ENCODE results near the gene VN1R5.
A peak's percentile ranks its signal among the peaks of the same experiment; 100 is the strongest.
"Not testable (repeated sequence)": the region's sequence is repeated elsewhere in the genome, so short reads cannot be mapped to it uniquely, and the experiment has no call there.

VN1R5 gene

DNA sequence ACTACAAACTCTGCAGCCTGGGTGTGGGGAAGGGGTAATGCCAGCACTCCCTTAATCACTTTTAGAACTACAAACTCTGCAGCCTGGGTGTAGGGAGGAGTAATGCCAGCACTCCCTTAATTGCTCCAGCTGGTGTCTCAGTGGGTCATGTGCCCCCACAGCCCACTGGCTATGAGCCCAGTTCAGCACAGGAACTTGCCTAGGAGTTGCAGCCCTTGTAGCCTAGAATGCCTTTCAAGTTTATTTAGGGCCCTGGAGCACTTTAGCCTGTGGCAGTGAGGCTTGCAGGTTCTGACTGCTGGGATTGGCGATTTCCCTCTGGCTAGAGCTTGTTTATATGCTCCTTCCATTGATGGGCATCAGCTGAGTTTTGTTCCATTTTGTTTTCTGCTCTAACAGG, 17.1 kb downstream of the VN1R5 start:
- DNase-seq (ENCODE audit: low read depth in 2 of 2), result no peak

DNA sequence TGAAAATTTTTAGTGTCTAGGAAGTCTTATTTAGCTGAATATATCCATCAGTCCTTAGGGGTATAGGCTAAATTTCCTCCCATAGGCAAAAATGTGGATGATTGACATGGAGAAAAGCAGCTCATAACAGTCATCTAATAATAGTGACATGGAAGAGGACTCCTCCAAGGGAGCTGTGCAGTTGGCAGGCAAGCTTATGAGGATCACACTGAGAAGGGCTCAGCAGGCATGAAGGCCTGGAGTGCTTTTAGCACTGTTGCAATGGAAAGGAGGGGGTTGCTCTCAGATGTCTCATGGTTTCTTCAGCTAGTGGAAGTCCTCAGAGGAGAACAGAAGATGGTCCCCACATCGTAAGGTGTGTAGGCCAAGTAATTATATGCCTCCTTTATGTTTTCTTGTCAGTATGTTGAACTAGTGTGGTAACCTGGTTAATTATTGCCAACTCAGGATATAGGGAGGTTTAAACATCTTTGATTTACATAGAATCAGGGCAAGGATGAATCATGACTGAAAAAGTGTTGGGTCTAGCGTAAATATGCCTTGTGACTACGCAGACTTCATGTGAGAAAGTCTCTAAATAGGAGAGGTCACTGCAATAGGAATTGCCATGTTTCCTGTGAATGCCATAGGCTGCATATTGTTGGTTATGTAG, 18.9 kb downstream of the VN1R5 start:
- DNase-seq (ENCODE audit: low read depth in 2 of 2), result no peak

DNA sequence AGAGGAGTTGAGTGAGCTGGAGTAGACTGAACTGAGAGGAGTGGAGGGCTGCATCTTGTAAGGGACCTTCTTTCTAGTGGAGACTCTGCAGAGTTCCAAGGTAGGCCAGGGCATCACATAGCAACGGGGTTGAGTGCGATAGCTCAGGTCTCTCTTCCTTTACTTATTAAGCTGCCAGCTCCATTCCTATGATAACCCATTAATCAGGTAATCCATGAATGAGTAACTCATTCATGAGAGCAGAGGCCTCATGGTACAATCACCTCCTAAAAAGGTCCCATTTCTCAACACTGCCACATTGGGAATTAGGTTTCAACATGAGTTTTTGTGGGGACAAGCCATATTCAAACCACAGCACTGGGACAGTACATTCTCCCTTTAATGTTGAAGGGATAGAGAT, 21.3 kb downstream of the VN1R5 start:
- no peak for DNase-seq (ENCODE audit: low read depth in 2 of 2)

DNA sequence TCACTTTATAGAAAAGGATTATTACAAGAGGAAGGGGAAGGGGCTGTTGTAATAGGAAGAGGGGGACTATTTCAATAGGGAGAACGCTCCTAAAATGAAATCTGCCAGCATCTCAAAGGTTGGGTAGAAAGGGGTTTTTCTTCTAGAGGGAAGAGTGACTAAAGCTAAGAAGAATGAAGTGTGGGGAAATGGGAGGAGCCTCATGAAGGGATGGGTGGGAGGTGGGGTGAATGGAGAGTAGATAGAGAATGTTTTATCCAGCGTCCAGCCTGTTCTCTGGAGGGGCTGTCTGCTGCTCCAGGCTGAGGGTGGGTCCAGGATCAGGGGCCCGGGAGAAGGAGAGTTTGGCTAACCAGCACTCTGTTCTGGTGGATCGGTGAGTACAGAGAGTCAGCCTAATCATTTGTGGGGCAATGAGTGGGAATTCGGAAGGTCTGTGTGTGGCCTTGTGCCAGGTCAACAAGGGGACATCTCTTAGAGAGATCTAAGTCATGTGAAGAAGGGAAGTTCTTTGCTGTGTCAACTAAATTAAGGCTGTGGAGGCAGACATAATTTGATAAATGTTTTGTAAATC, 25.2 kb downstream of the VN1R5 start:
- DNase-seq (ENCODE audit: low read depth in 2 of 2), result no peak

DNA sequence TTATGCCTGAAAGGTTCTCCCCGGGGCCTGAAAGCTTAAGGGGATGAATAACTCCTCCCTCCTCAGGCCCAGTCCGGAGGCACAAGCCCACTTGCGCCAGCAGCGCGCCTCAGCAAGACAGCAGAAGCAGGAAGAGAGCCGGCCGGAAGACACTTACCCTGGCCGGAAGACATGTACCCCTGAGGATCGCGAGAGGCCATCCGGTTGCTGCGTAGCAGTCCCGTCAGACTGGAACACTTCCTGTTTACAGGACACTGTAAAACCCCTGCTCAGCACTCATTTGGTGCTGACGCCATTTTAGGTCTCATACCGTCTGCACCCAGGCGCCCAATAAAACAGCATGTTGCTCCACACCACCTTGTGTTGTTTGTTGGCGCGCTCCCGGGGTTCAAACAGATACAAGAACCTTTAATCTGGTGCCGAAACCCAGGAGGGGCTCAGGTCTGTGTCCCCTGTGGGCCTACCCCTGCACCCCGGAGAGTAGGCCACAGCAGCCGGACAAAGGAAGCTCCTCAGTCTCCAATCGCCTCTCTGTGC, 30.3 kb downstream of the VN1R5 start:
- no peak for DNase-seq (ENCODE audit: low read depth in 2 of 2)

DNA sequence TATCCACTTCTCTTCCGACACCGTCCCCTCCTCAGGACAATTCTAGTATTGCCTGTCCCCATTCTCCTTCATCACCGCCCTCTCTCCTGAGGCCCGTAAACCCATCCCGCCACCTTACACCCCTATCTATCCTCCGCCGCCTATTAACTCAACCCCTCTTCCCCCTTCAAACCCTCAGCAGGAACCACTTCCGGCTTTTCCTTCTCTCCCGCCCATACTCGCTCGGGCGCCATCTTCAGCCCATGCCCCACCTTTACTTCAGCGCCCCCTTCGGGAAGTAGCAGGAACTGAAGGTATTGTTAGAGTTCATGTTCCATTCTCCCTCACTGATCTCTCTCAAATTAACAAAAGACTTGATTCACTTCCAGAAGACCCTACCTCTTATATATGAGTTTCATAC, 31.6 kb downstream of the VN1R5 start:
- DNase-seq (ENCODE audit: low read depth in 2 of 2), result no peak

DNA sequence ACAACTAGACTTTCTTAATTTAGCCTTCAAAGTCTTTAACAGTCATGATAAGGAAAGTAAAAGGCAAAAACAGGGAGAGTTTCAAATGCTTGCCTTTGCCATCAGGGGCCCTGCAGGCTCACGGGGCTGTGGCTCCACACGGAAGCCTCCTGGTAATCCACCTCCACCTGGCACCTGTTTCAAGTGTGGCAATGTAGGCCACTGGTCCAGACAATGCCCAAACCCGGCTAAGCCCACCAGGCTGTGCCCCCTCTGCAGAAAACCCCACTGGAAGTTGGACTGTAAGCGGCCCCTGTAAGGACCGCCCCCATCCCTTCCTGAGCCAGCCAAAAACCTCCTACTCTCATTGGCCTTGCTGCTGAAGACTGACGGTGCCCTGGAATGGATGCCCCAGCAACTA, 32.5 kb downstream of the VN1R5 start:
- no peak for DNase-seq (ENCODE audit: low read depth in 2 of 2)

DNA sequence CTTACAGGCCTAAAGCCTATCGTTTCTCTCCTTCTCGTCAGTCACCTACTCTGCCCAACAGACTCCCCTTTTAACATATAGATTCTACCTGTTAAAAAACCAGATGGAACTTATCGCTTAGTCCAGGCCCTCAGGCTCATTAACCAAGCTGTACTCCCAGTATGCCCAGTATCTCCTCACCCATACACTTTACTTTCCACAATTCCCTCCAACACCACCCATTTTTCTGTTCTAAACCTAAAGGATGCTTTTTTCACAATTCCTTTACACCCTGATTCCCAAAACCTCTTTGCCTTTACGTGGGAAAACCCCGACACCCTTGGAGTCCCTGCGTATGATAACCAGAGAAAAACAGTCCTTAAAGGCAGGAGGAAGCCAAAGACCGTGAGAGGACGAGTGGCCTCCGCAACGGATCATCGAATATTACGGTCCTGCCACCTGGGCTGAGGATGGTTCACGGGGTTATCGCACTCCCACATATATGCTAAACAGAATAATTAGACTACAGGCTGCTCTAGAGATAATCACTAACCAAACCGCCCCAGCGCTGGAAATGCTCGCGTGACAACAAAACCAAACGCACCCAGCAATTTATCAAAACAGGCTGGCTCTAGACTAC, 33.5 kb downstream of the VN1R5 start:
- DNase-seq (ENCODE audit: low read depth in 2 of 2), result not testable (repeated sequence)

DNA sequence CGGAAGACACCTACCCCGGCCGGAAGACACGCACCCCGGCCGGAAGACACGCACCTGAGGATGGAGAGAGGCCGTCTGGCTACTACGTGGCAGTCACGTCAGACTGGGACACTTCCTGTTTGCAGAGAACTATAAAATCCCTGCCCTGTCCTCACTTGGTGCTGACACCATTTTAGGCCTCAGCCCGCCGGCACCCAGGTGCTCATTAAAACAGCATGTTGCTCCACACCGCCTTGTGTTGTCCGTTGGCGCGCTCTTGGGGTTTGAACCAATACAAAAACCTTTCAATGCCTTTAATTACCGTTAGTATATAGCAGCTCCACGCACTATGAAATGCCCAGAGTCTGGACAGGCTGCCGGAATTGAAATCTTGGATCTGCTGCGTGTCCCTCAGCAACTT, 34.7 kb downstream of the VN1R5 start:
- no peak for DNase-seq (ENCODE audit: low read depth in 2 of 2)

DNA sequence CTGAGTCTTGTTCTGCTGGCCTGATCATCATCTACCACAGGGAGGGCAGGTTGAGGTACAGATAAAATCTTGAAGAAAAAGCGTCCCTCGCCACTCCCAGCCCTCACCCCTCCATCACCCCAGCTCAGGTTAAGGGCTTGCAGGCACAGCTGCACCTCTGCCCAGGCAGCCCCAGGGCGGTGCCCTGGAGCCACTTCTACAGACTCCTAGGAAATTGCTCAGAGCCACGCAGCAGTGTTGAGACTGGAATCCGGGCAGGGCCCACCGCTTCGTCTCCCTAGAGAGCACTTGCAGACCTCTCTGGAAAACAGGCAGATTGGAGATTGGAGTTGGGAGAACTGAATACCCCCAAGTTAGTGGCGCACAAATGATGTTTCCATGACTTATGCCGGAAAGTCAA, 35.3 kb downstream of the VN1R5 start:
- DNase-seq (ENCODE audit: low read depth in 2 of 2), result no peak

DNA sequence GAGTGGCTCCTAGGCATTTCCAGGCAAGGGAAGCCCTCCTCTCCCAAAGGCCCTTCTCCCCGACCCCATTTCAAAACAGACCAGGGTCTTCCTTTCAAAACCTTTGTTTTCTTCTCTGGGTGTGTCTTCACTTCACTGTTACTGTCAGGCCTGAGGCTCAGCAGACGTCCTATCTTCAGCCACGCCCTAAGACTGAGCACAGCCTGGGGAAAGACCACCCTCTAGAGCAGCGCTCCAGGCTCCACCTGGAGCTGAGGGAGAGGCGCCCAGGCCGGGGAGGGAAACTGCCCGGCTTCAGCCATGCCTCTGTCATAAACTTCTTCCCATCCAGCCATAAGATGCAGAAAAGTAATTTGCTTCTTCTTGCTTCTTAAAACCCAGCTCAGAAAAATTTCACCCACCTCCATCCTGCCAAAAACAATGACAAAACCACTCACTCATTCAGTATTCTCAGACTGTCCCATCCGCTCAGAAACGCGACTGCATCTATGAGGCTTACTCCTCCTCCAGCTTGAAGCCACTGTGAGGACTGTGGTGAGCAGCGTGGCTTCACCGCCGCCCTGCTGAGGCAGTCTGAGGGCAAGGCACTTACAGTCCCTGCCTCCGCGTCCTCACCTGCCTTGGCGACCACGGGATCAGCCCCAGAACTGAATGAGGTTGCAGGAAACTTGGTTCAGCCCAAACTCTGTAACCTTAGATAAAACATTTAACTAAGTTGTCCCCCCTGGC, 36.1 kb downstream of the VN1R5 start:
- DNase-seq (ENCODE audit: low read depth in 2 of 2), result no peak

DNA sequence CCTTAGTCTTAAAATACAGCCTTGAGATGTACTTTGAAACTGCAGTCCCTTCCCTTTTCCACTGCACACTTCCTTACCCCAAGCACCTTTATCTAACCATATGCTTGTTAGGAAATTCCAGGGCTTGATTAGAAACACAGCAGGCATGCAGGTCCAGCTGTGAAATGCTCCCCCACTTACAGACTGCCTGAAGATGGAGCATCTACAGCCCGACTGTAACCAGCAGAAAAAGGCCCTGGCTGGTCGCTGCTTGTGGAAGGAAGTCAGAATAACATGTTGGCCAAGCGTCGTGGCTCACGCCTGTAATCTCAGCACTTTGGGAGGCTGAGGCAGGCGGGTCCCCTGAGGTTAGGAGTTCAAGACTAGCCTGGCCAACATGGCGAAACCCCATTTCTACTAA, 37.2 kb downstream of the VN1R5 start:
- peak; percentile 9 to 11 for DNase-seq (ENCODE audit: low read depth in 2 of 2)

DNA sequence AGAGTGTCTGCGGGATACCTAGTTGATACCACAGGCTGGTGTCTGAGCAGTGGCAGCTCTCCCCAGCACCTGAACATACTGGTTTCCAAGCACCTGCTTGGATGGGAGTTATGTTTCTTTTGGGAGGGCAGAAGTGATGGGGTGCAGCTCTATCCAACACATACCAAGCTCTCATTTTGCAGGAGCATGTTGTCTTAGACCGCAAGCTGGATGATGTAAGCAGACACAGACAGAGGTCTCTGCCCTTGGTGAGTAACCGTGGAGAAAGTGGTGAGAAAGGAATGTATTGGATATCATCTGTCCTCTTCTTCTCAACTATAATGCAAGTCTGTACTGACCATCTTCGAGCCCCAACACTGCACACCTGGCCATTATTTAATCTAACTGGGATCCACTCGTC, 38.4 kb downstream of the VN1R5 start:
- DNase-seq (ENCODE audit: low read depth in 2 of 2), result peak; percentile 14 to 21

DNA sequence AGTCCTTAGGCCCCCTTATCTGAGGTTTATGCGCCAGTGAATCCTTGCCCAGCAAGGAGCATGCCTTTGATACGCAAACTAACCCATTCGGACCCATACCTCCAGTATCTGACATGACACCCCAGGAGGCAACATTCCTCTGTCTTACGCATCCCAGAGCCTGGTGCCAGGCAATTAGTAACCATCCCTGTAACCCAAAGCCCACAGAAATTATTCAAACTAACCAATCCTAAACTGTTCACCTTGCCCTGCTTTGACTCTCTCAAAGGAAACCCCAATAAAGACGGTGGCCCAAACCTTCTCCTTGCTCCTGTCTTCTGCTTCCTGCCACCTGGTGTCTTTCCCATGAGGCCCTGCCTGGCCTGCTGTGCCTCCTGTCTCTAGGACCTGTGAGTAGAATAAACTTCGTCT, 39.4 kb downstream of the VN1R5 start:
- no peak for DNase-seq (ENCODE audit: low read depth in 2 of 2)

DNA sequence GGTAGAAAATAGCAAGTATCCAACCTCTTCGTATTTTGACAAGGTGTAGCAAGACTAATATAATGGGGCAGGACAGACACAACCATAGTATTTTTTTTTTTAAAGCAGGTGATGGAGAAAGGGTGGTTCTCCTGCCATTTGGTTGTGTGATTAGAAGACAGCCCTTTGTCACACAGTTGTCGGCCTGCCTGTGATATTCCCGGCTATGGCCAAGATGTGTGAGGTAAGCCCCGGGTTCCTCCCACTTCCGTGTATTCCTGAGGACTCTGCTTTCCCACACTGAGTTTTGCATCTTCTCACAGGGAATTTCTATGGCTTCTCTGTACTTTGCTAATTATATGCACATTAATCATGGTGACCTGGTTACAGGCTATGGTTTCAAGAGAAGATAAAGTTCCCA, 39.9 kb downstream of the VN1R5 start:
- DNase-seq (ENCODE audit: low read depth in 2 of 2), result no peak

DNA sequence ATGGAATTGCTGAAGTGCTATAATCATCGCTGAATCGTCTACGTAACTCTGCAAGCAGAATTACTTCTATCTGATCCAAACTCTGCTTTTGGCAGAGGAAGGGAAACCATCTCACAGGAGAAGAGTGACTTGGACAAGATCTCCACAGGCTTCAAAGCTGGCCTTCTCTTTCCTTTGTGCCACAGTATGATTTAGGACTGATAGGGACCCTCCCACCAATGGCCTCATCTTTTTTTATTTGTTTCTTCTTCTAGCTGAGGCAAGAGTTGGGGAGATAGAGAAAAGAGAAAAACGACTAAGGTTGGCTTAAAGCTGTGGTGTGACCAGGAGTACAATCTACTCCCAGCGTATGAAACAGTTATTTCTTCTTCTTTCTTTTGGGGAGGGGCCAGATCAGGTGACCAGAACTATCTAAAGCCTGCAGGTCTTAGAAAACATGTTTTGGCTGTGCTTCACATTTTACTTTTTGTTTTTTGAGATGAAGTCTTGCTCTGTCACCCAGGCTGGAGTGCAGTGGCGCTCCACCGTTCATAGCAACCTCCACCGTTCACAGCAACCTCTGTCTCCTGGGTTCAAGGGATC, 40.8 kb downstream of the VN1R5 start:
- DNase-seq (ENCODE audit: low read depth in 2 of 2), result no peak

DNA sequence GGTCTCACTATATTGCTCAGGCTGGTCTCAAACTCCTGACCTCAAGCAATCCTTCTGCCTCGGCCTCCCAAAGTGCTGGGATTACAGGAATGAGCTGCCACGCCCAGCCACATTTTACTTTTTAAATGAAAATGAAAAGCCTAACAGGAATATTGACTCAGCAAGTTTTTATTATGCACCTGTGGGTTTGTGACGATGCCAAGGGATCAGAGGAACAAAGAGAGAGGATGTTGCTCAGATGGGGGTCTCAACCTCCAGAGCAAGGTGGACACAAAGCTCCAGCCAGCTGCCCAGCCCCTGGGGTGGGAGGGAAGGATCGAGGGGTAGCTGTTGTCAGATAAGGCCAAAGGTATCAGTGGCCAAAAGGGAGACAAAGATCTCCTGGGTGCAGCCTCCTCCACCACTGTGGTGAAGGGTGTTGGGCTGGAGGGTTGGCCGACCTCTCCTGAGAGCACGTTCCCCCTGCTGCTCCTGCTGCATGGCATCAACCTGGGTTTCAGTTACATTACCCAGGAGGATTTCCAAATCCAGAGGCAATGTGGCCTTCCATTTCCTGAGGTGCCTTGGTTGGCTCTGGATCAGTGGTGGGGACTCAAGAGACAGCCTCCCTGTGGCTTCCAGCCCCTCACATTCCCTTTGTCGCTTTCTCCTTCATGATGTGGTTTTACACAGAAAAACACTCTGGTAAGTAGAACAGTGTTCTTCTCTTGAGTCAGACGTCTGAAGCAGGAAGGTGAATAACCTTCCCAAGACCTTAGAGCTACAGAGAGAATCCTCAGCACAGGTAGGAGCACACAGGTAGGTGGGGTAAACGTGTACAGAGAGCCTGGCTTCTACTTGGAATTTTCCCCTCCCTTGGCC, 41.6 kb downstream of the VN1R5 start:
- DNase-seq (ENCODE audit: low read depth in 2 of 2), result no peak

DNA sequence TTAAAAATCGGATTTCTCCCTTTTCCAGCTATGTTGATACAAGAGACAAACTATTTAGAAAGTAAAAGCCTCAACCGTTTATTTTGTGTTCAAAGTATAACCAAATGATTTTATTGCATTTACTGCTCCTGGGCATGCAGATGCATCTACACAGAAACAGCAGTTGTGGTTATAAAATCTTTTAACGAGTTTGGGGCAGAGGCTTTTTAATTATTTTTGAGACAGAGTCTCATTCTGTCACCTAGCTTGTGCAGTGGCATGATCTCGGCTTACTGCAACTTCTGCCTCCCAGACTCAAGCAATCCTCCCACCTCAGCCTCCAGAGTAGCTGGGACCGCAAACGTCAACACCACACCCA, 42.2 kb downstream of the VN1R5 start:
- no peak for DNase-seq (ENCODE audit: low read depth in 2 of 2)

DNA sequence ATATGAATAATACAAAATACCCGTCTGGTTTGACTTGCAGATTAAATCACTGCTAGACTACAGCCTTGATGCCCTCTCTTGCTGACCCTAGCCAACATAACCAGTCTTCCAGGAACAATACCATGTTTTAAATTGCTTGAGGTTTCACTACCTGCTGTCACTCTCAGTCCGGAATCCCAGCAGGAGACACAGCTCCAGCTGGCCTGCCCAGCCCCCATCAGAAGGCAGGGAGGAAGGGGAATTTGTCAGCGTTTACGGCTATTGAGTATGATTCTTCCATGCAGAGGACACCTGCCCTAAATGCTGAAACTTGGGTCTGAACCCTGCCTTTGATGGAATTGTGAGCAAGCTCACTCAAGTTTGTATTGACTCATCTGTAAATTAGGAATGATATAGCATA, 42.8 kb downstream of the VN1R5 start:
- no peak for DNase-seq (ENCODE audit: low read depth in 2 of 2)

DNA sequence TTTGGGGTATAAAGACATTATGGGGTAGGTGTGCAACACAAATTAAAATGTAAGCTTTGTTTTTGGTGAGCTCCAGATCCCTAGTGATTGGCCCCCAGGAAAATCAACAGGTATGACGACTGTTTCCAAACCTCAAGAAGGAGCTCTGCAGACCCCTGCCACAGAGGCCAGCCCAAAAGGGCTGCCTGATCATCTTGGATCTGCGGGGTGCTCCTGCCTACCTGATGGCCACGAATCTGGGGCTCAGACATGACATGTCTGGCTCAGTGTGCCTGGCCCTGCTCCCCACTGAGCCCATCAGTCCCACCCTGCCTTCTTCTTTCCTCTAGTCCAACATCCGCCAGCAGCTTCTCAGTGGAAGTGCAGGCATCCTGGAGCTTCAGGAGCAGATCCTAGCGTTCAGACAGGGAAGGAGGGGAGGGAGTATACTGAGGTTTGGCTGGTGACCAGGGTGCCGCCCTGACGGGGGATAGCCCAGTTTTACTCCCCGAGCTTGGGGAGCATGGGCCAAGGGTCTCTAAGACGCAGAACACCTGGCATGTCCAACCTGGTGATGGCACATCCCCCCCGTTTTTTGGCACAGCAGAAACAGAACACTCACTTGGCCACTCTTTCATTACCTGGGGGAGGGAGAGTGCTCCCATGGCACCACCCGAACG, 44.0 kb downstream of the VN1R5 start:
- DNase-seq (ENCODE audit: low read depth in 2 of 2), result no peak

Measured in fibroblast of skin of left quadriceps (primary cell).